Measurements from ENCODE around the gene ICE1. TPM values are rescaled to one million over a fixed set of nuclear protein-coding genes. Genes with fewer than 3 reads are reported as not detected.
A peak's percentile ranks its signal among the peaks of the same experiment; 100 is the strongest.

The ICE1 gene
- polyA plus RNA-seq, 6 donors from 2014 or later = 5.0 to 19.1 (median 13.4) TPM

- Mint-ChIP-seq H3K27me3 (no peaks in the 10 kb centered on the region), H3K36me3 (no peaks in the 10 kb centered on the region), H3K4me1 (peaks cover 39 to 54% (median 39%) of the 10 kb centered on the region in 3 donors), H3K4me3 (no peak overlapping the region), H3K9me3 (no peaks in the 10 kb centered on the region), H3K27ac (peak overlapping the region in 1 of 6 donors; percentile 21)
- no peak for ATAC-seq (ENCODE audit: low read depth in 2 of 2)
- DNase-seq = no peak
These were observed 7.7 kb downstream of the ICE1 start for GRCh38 chr5:5430136-5430535.

GRCh38 chr5:5432020-5432707, 9.7 kb downstream of the ICE1 start:
- peaks cover 0 to under 1% of the 10 kb centered on the region in 2 donors for H3K36me3 Mint-ChIP-seq
- H3K9me3 Mint-ChIP-seq = no peaks in the 10 kb centered on the region
- H3K4me1 Mint-ChIP-seq = peaks cover 36 to 54% (median 39%) of the 10 kb centered on the region in 3 donors
- H3K4me3 Mint-ChIP-seq = no peak overlapping the region
- no peaks in the 10 kb centered on the region for H3K27me3 Mint-ChIP-seq
- no peak for DNase-seq
- no peak for ATAC-seq (ENCODE audit: low read depth in 2 of 2)
- H3K27ac Mint-ChIP-seq = no peak overlapping the region

GRCh38 chr5:5436203-5436760, 13.8 kb downstream of the ICE1 start:
- Mint-ChIP-seq H3K27ac (no peak overlapping the region), H3K27me3 (no peaks in the 10 kb centered on the region), H3K9me3 (no peaks in the 10 kb centered on the region), H3K4me1 (peaks cover 10 to 20% (median 13%) of the 10 kb centered on the region in 3 donors), H3K4me3 (no peak overlapping the region), H3K36me3 (peaks cover 0 to 12% of the 10 kb centered on the region in 2 donors)
- no peak for ATAC-seq (ENCODE audit: low read depth in 2 of 2)
- DNase-seq = no peak

DNA sequence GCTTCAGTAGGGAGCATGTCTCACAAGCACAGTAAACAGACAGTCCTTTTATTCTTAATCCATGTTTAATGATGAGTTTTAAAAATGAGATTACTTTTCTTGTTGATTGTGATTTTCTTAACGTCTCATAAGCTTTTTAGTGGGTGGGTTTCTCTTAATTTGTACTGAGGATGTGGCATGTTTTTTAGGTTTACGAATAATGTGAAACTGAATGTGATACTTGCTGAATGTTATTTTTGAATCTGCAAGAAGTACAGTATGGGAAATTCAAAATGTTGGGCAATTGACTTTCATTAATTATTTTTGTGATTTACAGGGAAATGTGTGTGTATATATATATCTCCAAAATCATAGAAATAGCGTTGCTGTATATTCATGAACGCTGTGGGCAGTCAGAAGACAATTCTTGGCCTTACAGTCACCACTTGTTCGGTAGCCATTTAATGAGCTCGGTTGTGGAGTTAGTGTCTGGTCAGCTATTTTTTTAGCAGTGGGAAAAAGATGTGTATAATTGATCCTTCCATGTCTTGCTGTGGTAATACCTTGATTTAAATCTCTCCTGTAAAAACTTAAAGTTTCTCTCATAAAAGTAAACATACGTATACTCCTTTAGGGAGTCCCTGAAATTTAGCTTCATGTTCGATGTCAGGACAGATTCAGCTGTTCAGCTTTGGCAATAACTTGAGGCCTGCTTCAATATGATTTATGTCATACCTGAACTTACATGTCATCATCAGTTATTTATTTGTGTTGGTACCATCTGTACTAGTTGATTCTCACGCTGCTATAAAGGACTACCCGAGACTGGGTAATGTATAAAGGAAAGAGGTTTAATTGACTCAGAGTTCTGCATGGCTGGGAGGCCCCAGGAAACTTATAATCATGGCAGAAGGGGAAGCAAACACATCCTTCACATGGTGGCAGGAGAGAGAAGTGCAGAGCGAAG, 15.0 kb downstream of the ICE1 start:
- peaks cover 5 to 9% (median 7%) of the 10 kb centered on the region in 3 donors for H3K4me1 Mint-ChIP-seq
- ATAC-seq (ENCODE audit: low read depth in 2 of 2) (no peak), DNase-seq (no peak)
- peak overlapping the region in 4 of 6 donors; percentile 32 to 66 (median 49) for H3K27ac Mint-ChIP-seq
- H3K4me3 Mint-ChIP-seq = no peak overlapping the region
- no peaks in the 10 kb centered on the region for H3K27me3 Mint-ChIP-seq
- peaks cover 0 to 24% of the 10 kb centered on the region in 2 donors for H3K36me3 Mint-ChIP-seq
- no peaks in the 10 kb centered on the region for H3K9me3 Mint-ChIP-seq

DNA sequence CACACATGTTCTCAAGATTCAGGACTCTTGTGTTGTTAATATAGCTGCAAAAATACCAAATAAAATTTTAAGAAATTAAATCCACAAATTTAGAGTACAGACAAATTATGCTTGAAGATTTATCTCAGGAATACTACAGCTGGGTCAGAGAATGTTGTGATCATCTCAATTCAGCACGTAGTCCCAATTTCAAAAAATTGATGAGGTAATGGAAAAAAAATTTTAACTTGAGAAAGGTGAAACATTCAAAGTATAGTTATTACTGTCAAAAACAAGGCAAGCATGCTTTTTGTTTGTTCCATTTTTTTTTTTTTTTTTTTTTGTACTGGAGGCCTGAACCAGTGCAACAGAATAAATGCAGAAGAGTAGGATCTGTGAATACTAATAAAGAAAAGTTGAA, 29.4 kb downstream of the ICE1 start:
- H3K4me1 Mint-ChIP-seq = no peaks in the 10 kb centered on the region
- H3K9me3 Mint-ChIP-seq = no peaks in the 10 kb centered on the region
- H3K36me3 Mint-ChIP-seq = peaks cover 16 to 24% of the 10 kb centered on the region in 2 donors
- peak overlapping the region in 1 of 6 donors; percentile 63 for H3K27ac Mint-ChIP-seq
- ATAC-seq (ENCODE audit: low read depth in 2 of 2) (no peak), DNase-seq (no peak)
- H3K27me3 Mint-ChIP-seq = no peaks in the 10 kb centered on the region
- H3K4me3 Mint-ChIP-seq = no peak overlapping the region

DNA sequence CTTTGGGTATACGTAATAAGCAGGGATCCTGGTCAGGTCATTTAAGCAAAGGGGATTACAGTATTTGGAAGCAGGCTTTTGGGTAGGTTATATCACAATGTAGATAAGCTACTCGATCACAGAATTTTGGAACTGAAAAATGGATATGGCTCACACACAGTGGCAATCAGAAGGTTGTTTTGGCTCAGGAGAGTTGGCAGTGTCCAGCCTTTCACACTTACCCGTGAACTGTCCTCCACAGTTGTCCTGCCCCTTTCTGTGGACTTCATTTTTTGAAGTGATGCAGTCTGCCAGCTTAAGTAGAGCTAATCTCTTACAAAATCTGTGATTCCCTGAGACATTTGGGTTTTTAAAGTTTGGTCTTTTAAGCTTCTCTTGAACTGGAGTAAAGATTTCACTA, 30.7 kb downstream of the ICE1 start:
- Mint-ChIP-seq H3K9me3 (no peaks in the 10 kb centered on the region), H3K27me3 (no peaks in the 10 kb centered on the region), H3K4me1 (no peaks in the 10 kb centered on the region), H3K36me3 (peaks cover 25 to 28% of the 10 kb centered on the region in 2 donors), H3K27ac (no peak overlapping the region), H3K4me3 (no peak overlapping the region)
- DNase-seq (no peak), ATAC-seq (ENCODE audit: low read depth in 2 of 2) (no peak)

- H3K27me3 Mint-ChIP-seq = no peaks in the 10 kb centered on the region
- ATAC-seq (ENCODE audit: low read depth in 2 of 2) (no peak), DNase-seq (no peak)
- peaks cover 0 to 4% (median 0%) of the 10 kb centered on the region in 3 donors for H3K4me1 Mint-ChIP-seq
- H3K36me3 Mint-ChIP-seq = peaks cover 28 to 37% of the 10 kb centered on the region in 2 donors
- no peaks in the 10 kb centered on the region for H3K9me3 Mint-ChIP-seq
- H3K27ac Mint-ChIP-seq = no peak overlapping the region
- no peak overlapping the region for H3K4me3 Mint-ChIP-seq
These were observed 31.9 kb downstream of the ICE1 start for GRCh38 chr5:5454391-5454790.

- DNase-seq (no peak), ATAC-seq (ENCODE audit: low read depth in 2 of 2) (no peak)
- H3K27me3 Mint-ChIP-seq = no peaks in the 10 kb centered on the region
- H3K36me3 Mint-ChIP-seq = peaks cover 43 to 51% of the 10 kb centered on the region in 2 donors
- no peak overlapping the region for H3K4me3 Mint-ChIP-seq
- no peak overlapping the region for H3K27ac Mint-ChIP-seq
- H3K4me1 Mint-ChIP-seq = peaks cover 0 to 9% (median 0%) of the 10 kb centered on the region in 3 donors
- H3K9me3 Mint-ChIP-seq = no peaks in the 10 kb centered on the region
These were observed 34.4 kb downstream of the ICE1 start for GRCh38 chr5:5456858-5457257.

DNA sequence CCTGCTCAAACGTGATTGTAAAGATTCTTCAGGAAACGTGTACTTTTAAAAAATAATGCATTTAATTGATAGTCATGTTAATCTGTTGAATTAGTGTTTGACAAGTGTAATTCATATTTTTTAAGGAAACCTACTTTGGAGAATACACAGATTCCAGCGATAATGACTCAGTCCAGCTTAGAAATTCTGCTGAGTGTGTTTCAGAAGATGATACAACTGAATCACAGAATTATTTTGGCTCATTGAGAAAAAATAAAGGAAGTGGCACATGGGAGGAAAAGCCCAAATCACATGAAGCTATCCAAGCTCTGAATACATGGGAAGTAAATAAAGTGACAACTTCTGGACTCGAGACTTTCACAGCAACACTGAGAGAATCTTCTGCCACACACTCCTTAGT, 37.8 kb downstream of the ICE1 start:
- H3K27ac Mint-ChIP-seq = no peak overlapping the region

GRCh38 chr5:5461012-5461411, 38.5 kb downstream of the ICE1 start:
- Mint-ChIP-seq H3K4me1 (peaks cover 0 to 9% (median 3%) of the 10 kb centered on the region in 3 donors), H3K4me3 (no peak overlapping the region), H3K27me3 (no peaks in the 10 kb centered on the region), H3K9me3 (no peaks in the 10 kb centered on the region), H3K27ac (no peak overlapping the region), H3K36me3 (peaks cover 49 to 73% of the 10 kb centered on the region in 2 donors)
- ATAC-seq (ENCODE audit: low read depth in 2 of 2) = no peak
- DNase-seq = no peak

More for the DNA sequence above, 37.8 kb downstream of the ICE1 start:
- no peak overlapping the region for H3K4me3 Mint-ChIP-seq
- DNase-seq (no peak), ATAC-seq (ENCODE audit: low read depth in 2 of 2) (no peak)
- H3K9me3 Mint-ChIP-seq = no peaks in the 10 kb centered on the region
- peaks cover 0 to 9% (median 3%) of the 10 kb centered on the region in 3 donors for H3K4me1 Mint-ChIP-seq
- no peaks in the 10 kb centered on the region for H3K27me3 Mint-ChIP-seq
- peaks cover 49 to 73% of the 10 kb centered on the region in 2 donors for H3K36me3 Mint-ChIP-seq

- ATAC-seq (ENCODE audit: low read depth in 2 of 2) (no peak), DNase-seq (no peak)
- peak overlapping the region in 1 of 6 donors; percentile 62 for H3K27ac Mint-ChIP-seq
- H3K4me3 Mint-ChIP-seq = no peak overlapping the region
- no peaks in the 10 kb centered on the region for H3K9me3 Mint-ChIP-seq
- peaks cover 0 to 7% (median 3%) of the 10 kb centered on the region in 3 donors for H3K4me1 Mint-ChIP-seq
- peaks cover 43 to 62% of the 10 kb centered on the region in 2 donors for H3K36me3 Mint-ChIP-seq
- no peaks in the 10 kb centered on the region for H3K27me3 Mint-ChIP-seq
These were observed 41.7 kb downstream of the ICE1 start for GRCh38 chr5:5464036-5464715.

DNA sequence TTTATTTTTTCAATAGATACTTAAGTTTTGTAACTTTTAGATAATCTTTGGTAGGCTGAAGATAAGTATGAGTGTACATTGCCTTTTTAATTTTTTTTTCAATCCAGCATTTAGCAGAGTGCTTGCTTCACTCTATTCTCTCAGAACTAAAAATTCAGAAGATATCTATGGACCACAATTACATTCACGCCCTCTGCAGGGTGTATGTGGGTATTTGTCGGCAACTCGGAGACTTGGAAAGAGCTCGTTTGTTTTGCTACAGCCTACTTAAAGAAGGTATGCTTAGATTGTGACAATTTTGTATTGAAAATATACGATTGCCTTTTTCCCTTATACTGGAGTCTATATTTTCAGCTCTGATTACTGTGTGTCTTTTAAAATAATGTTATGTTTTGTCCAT, 43.8 kb downstream of the ICE1 start:
- Mint-ChIP-seq H3K4me3 (no peak overlapping the region), H3K4me1 (peaks cover 0 to 3% (median 0%) of the 10 kb centered on the region in 3 donors), H3K36me3 (peaks cover 23 to 42% of the 10 kb centered on the region in 2 donors), H3K9me3 (no peaks in the 10 kb centered on the region), H3K27ac (no peak overlapping the region), H3K27me3 (no peaks in the 10 kb centered on the region)
- no peak for DNase-seq
- no peak for ATAC-seq (ENCODE audit: low read depth in 2 of 2)

GRCh38 chr5:5467737-5468136, 45.3 kb downstream of the ICE1 start:
- ATAC-seq (ENCODE audit: low read depth in 2 of 2) = no peak
- no peaks in the 10 kb centered on the region for H3K9me3 Mint-ChIP-seq
- peaks cover 16 to 28% of the 10 kb centered on the region in 2 donors for H3K36me3 Mint-ChIP-seq

More at GRCh38 chr5:5467737-5468136, 45.3 kb downstream of the ICE1 start:
- no peak for DNase-seq
- Mint-ChIP-seq H3K27me3 (no peaks in the 10 kb centered on the region), H3K4me3 (no peak overlapping the region), H3K27ac (no peak overlapping the region), H3K4me1 (peaks cover 0 to 3% (median 0%) of the 10 kb centered on the region in 3 donors)
